CD4-positive, alpha-beta memory T cell (primary cell): ENCODE measurements around the gene LRRC51. TPM values are rescaled to one million over a fixed set of nuclear protein-coding genes. Genes with fewer than 3 reads are reported as not detected.

Source experiments
- CTCF ChIA-PET: fragments of 350-600 bp; sonication (Branson Sonifier 250); formaldehyde crosslinking; loops from one replicate; lab custom pipeline; 2021; ENCODE audit warnings: inconsistent platforms; ENCODE audit not compliant: partially characterized antibody; lab: Charles Lee
- POLR2A ChIA-PET: fragments of 350-600 bp; sonication (Branson Sonifier 250); formaldehyde crosslinking; loops from one replicate; lab custom pipeline; 2021; ENCODE audit not compliant: partially characterized antibody; lab: Charles Lee
- DNase-seq, 5 donors: peaks; one replicate each; pipeline versions ENCODE4 v3.0.0 to v3.0.0-alpha.2; 2020 to 2022; ENCODE audit warnings: mixed read lengths in 1 of 5
- H3K27ac ChIP-seq: one replicate; pipeline ENCODE4 v1.7.0; 2013; ENCODE audit warnings: low read depth, low read length
- H3K27me3 ChIP-seq: 2 replicates; pipeline ENCODE4 v1.7.0; 2013; ENCODE audit warnings: mild to moderate bottlenecking, low read length, moderate library complexity; ENCODE audit not compliant: insufficient read depth
- H3K36me3 ChIP-seq: 2 replicates; pipeline ENCODE4 v1.7.0; 2013; ENCODE audit warnings: mild to moderate bottlenecking, low read length, moderate library complexity; ENCODE audit not compliant: insufficient read depth
- H3K4me1 ChIP-seq: 2 replicates; pipeline ENCODE4 v1.7.0; 2013; ENCODE audit warnings: mild to moderate bottlenecking, low read length, moderate library complexity; ENCODE audit not compliant: insufficient read depth
- H3K4me3 ChIP-seq, 2 donors: one replicate each; pipeline ENCODE4 v1.7.0; 2013; ENCODE audit warnings: low read length in 2 of 2, mild to moderate bottlenecking in 1 of 2
- H3K9me3 ChIP-seq, 2 donors: one replicate each; pipeline ENCODE4 v1.7.0; 2013; ENCODE audit warnings: low read length in 2 of 2, control low read depth in 1 of 2; ENCODE audit not compliant: control insufficient read depth in 1 of 2
- H3K27ac Mint-ChIP-seq, 7 donors: one replicate each; pipeline ENCODE4 v1.8.0; 2020 to 2021; ENCODE audit warnings: mixed read lengths in 7 of 7, mild to moderate bottlenecking in 6 of 7, inconsistent platforms in 3 of 7, moderate library complexity in 3 of 7
- H3K27me3 Mint-ChIP-seq, 2 donors: one replicate each; pipeline ENCODE4 v1.8.0; 2020 to 2021; ENCODE audit warnings: mixed read lengths in 2 of 2
- H3K36me3 Mint-ChIP-seq, 2 donors: one replicate each; pipeline ENCODE4 v1.8.0; 2020 to 2021; ENCODE audit warnings: mixed read lengths in 2 of 2, inconsistent platforms in 1 of 2, mild to moderate bottlenecking in 1 of 2
- H3K4me1 Mint-ChIP-seq, 4 donors: one replicate each; pipeline ENCODE4 v1.8.0; 2020 to 2021; ENCODE audit warnings: mixed read lengths in 4 of 4, mild to moderate bottlenecking in 1 of 4
- H3K4me3 Mint-ChIP-seq, 8 donors: one replicate each; pipeline ENCODE4 v1.8.0; 2020 to 2021; ENCODE audit warnings: mixed read lengths in 8 of 8, mild to moderate bottlenecking in 7 of 8, moderate library complexity in 6 of 8, inconsistent platforms in 3 of 8
- H3K9me3 Mint-ChIP-seq, 8 donors: one replicate each; pipeline ENCODE4 v1.8.0; 2020 to 2021; ENCODE audit warnings: mixed read lengths in 8 of 8, mild to moderate bottlenecking in 5 of 8, inconsistent platforms in 3 of 8, moderate library complexity in 1 of 8
- intact Hi-C: fragments of 100-400 bp; cut with micrococcal nuclease; formaldehyde crosslinking; loops from one replicate; pipeline ENCODE4 v1.15.1; 2023
- polyA plus RNA-seq, 2 donors: library from polyadenylated mRNA; unstranded; fragments of 300-500 nt; fragmentation: Illumina TruSeq; gene quantifications; one replicate each; pipeline ENCODE4 v1.2.3, GENCODE V29; 2021
- total RNA-seq, 2 experiments: library from RNA; stranded (reverse); gene quantifications; one replicate each; pipeline ENCODE4 v1.2.3, GENCODE V29; 2021

The LRRC51 gene
- total and polyA plus RNA-seq, 4 experiments from 2014 or later = 4.0 to 5.3 (median 4.4) TPM

GRCh38 chr11:72069200-72069599 lies 11.4 kb upstream of the LRRC51 start:
- peaks cover 26% of the 10 kb centered on the region for H3K4me1 ChIP-seq
- peaks cover 23 to 24% (median 23%) of the 10 kb centered on the region in 4 donors for H3K4me1 Mint-ChIP-seq
- H3K4me3 ChIP-seq = no peak overlapping the region
- no peaks in the 10 kb centered on the region for H3K9me3 ChIP-seq
- H3K36me3 ChIP-seq = no peaks in the 10 kb centered on the region
- no peak for DNase-seq
- H3K27me3 Mint-ChIP-seq = no peaks in the 10 kb centered on the region
- ChIA-PET POLR2A (interaction anchor here (1.2 kb wide), 1 partner anchor 30 kb away, joined by 3 read pairs; no protein-coding TSS in a partner anchor), CTCF (no interaction called here)
- intact Hi-C loops = no loop called here
- no peaks in the 10 kb centered on the region for H3K9me3 Mint-ChIP-seq
- H3K27ac Mint-ChIP-seq = peak overlapping the region in 4 of 7 donors; percentile 23 to 92 (median 68)
- H3K27ac ChIP-seq = no peak overlapping the region
- H3K4me3 Mint-ChIP-seq = no peak overlapping the region
- no peaks in the 10 kb centered on the region for H3K27me3 ChIP-seq
- peaks cover 17 to 20% of the 10 kb centered on the region in 2 donors for H3K36me3 Mint-ChIP-seq

- Histone ChIP-seq H3K9me3 (no peaks in the 10 kb centered on the region), H3K4me1 (peaks cover 26% of the 10 kb centered on the region), H3K27ac (no peak overlapping the region), H3K4me3 (no peak overlapping the region), H3K36me3 (no peaks in the 10 kb centered on the region), H3K27me3 (no peaks in the 10 kb centered on the region)
- H3K4me3 Mint-ChIP-seq = no peak overlapping the region
- H3K36me3 Mint-ChIP-seq = peaks cover 17 to 20% of the 10 kb centered on the region in 2 donors
- CTCF ChIA-PET = no interaction called here
- peaks cover 23 to 24% (median 23%) of the 10 kb centered on the region in 4 donors for H3K4me1 Mint-ChIP-seq
- no peaks in the 10 kb centered on the region for H3K9me3 Mint-ChIP-seq
- no peaks in the 10 kb centered on the region for H3K27me3 Mint-ChIP-seq
- DNase-seq = no peak
- H3K27ac Mint-ChIP-seq = peak overlapping the region in 3 of 7 donors; percentile 68 to 92 (median 68)
- intact Hi-C loops = no loop called here
- POLR2A ChIA-PET = interaction anchor here (1.2 kb wide), 1 partner anchor 31 kb away, joined by 3 read pairs; no protein-coding TSS in a partner anchor
These were observed 10.8 kb upstream of the LRRC51 start for GRCh38 chr11:72069787-72070251.

GRCh38 chr11:72070491-72070890 lies 10.2 kb upstream of the LRRC51 start:
- CTCF ChIA-PET = no interaction called here
- H3K27ac Mint-ChIP-seq = peak overlapping the region in 1 of 7 donors; percentile 13
- H3K4me1 Mint-ChIP-seq = peaks cover 23 to 26% (median 24%) of the 10 kb centered on the region in 4 donors
- no peak overlapping the region for H3K4me3 Mint-ChIP-seq
- POLR2A ChIA-PET = interaction anchor here (0.5 to 0.8 kb wide), 2 partner anchors 26 to 30 kb away, joined by 3 to 4 read pairs; no protein-coding TSS in a partner anchor
- H3K4me3 ChIP-seq = no peak overlapping the region
- no peaks in the 10 kb centered on the region for H3K9me3 Mint-ChIP-seq
- no peak overlapping the region for H3K27ac ChIP-seq
- no peak for DNase-seq
- H3K27me3 Mint-ChIP-seq = no peaks in the 10 kb centered on the region
- peaks cover 17 to 20% of the 10 kb centered on the region in 2 donors for H3K36me3 Mint-ChIP-seq
- no peaks in the 10 kb centered on the region for H3K9me3 ChIP-seq
- intact Hi-C loops = no loop called here
- H3K4me1 ChIP-seq = peaks cover 26% of the 10 kb centered on the region
- no peaks in the 10 kb centered on the region for H3K27me3 ChIP-seq
- H3K36me3 ChIP-seq = no peaks in the 10 kb centered on the region

GRCh38 chr11:72072348-72072747 lies 8.3 kb upstream of the LRRC51 start:
- peak overlapping the region in 1 of 8 donors; percentile 49 for H3K4me3 Mint-ChIP-seq
- Histone ChIP-seq H3K4me3 (no peak overlapping the region), H3K36me3 (no peaks in the 10 kb centered on the region), H3K4me1 (peaks cover 26% of the 10 kb centered on the region), H3K27ac (no peak overlapping the region), H3K9me3 (no peaks in the 10 kb centered on the region), H3K27me3 (no peaks in the 10 kb centered on the region)
- POLR2A ChIA-PET = interaction anchor here (1.3 to 3.4 kb wide), 2 partner anchors 11 to 33 kb away, joined by 3 to 16 read pairs; no protein-coding TSS in a partner anchor
- CTCF ChIA-PET = interaction anchor here (0.9 to 3.1 kb wide), 4 partner anchors 19 to 151 kb away, joined by 3 to 12 read pairs (median 4); no protein-coding TSS in a partner anchor
- intact Hi-C loops = no loop called here
- peak overlapping the region in 2 of 7 donors; percentile 57 to 64 for H3K27ac Mint-ChIP-seq
- H3K36me3 Mint-ChIP-seq = peaks cover 10 to 13% of the 10 kb centered on the region in 2 donors
- H3K9me3 Mint-ChIP-seq = no peaks in the 10 kb centered on the region
- no peak for DNase-seq
- H3K4me1 Mint-ChIP-seq = peaks cover 26 to 29% (median 26%) of the 10 kb centered on the region in 4 donors
- no peaks in the 10 kb centered on the region for H3K27me3 Mint-ChIP-seq

GRCh38 chr11:72075109-72075508 lies 5.5 kb upstream of the LRRC51 start:
- H3K9me3 ChIP-seq = no peaks in the 10 kb centered on the region
- H3K4me3 Mint-ChIP-seq = no peak overlapping the region
- ChIA-PET POLR2A (interaction anchor here (1.3 to 3.4 kb wide), 3 partner anchors 33 to 38 kb away, joined by 4 to 16 read pairs (median 7); partner anchors contain the start of gene ANAPC15), CTCF (interaction anchor here (0.8 to 3.1 kb wide), 8 partner anchors 11 to 116 kb away, joined by 3 to 12 read pairs (median 4); no protein-coding TSS in a partner anchor)
- no peaks in the 10 kb centered on the region for H3K27me3 ChIP-seq
- no peaks in the 10 kb centered on the region for H3K9me3 Mint-ChIP-seq
- no peak overlapping the region for H3K4me3 ChIP-seq
- intact Hi-C loops = no loop called here
- H3K27me3 Mint-ChIP-seq = no peaks in the 10 kb centered on the region
- no peak for DNase-seq
- H3K27ac ChIP-seq = no peak overlapping the region
- peak overlapping the region in 5 of 7 donors; percentile 32 to 59 (median 39) for H3K27ac Mint-ChIP-seq
- H3K4me1 ChIP-seq = peaks cover 29% of the 10 kb centered on the region
- H3K36me3 ChIP-seq = no peaks in the 10 kb centered on the region
- peaks cover 0 to 2% of the 10 kb centered on the region in 2 donors for H3K36me3 Mint-ChIP-seq
- H3K4me1 Mint-ChIP-seq = peaks cover 28 to 40% (median 33%) of the 10 kb centered on the region in 4 donors

- no peak overlapping the region for H3K27ac ChIP-seq
- peaks cover 0 to 9% of the 10 kb centered on the region in 2 donors for H3K36me3 Mint-ChIP-seq
- ChIA-PET CTCF (interaction anchor here (0.8 to 1.9 kb wide), 4 partner anchors 15 to 115 kb away, joined by 3 to 8 read pairs (median 3); no protein-coding TSS in a partner anchor), POLR2A (interaction anchor here (1.3 to 3.4 kb wide), 3 partner anchors 33 to 37 kb away, joined by 4 to 16 read pairs (median 7); partner anchors contain the start of gene ANAPC15)
- no peaks in the 10 kb centered on the region for H3K36me3 ChIP-seq
- no peak for DNase-seq
- peak overlapping the region in 2 of 7 donors; percentile 32 to 85 for H3K27ac Mint-ChIP-seq
- no peaks in the 10 kb centered on the region for H3K27me3 ChIP-seq
- no peaks in the 10 kb centered on the region for H3K9me3 ChIP-seq
- no peaks in the 10 kb centered on the region for H3K9me3 Mint-ChIP-seq
- no peaks in the 10 kb centered on the region for H3K27me3 Mint-ChIP-seq
- H3K4me3 Mint-ChIP-seq = no peak overlapping the region
- H3K4me3 ChIP-seq = no peak overlapping the region
- peaks cover 29 to 44% (median 37%) of the 10 kb centered on the region in 4 donors for H3K4me1 Mint-ChIP-seq
- intact Hi-C loops = no loop called here
- peaks cover 25% of the 10 kb centered on the region for H3K4me1 ChIP-seq
These were observed 4.9 kb upstream of the LRRC51 start for GRCh38 chr11:72075756-72076155.

- peak overlapping the region; percentile 3 to 96 (median 44) for H3K4me3 Mint-ChIP-seq
- H3K27me3 ChIP-seq = no peaks in the 10 kb centered on the region
- no peaks in the 10 kb centered on the region for H3K9me3 Mint-ChIP-seq
- peaks cover 0 to 7% of the 10 kb centered on the region in 2 donors for H3K36me3 Mint-ChIP-seq
- ChIA-PET POLR2A (interaction anchor here (1.2 to 10.2 kb wide), 4 partner anchors 35 to 145 kb away, joined by 3 to 137 read pairs (median 4); no protein-coding TSS in a partner anchor), CTCF (interaction anchor here (1.1 to 2.2 kb wide), 6 partner anchors 9 to 105 kb away, joined by 4 to 10 read pairs (median 6); no protein-coding TSS in a partner anchor)
- intact Hi-C loops = no loop called here
- no peaks in the 10 kb centered on the region for H3K27me3 Mint-ChIP-seq
- H3K4me3 ChIP-seq = no peak overlapping the region
- H3K4me1 ChIP-seq = peaks cover 27% of the 10 kb centered on the region
- DNase-seq = no peak
- H3K4me1 Mint-ChIP-seq = peaks cover 31 to 53% (median 41%) of the 10 kb centered on the region in 4 donors
- H3K9me3 ChIP-seq = no peaks in the 10 kb centered on the region
- H3K27ac ChIP-seq = no peak overlapping the region
- no peaks in the 10 kb centered on the region for H3K36me3 ChIP-seq
- peak overlapping the region in 6 of 7 donors; percentile 40 to 99 (median 86) for H3K27ac Mint-ChIP-seq
These were observed 2.2 kb upstream of the LRRC51 start for GRCh38 chr11:72078477-72078876.
